Stimulated activated CD4-positive, alpha-beta T cell treated with anti-CD3 and anti-CD28 coated beads, Interleukin-15, amount 100 ng/mL, for 1 hour (primary cell): ENCODE data around the gene PACS2.

Source experiments
- DNase-seq, 2 donors: peaks; one replicate each; pipeline ENCODE4 v3.0.0-alpha.2; 2020; ENCODE audit warnings: low read depth in 1 of 2, low spot score in 1 of 2

PACS2 gene

DNA sequence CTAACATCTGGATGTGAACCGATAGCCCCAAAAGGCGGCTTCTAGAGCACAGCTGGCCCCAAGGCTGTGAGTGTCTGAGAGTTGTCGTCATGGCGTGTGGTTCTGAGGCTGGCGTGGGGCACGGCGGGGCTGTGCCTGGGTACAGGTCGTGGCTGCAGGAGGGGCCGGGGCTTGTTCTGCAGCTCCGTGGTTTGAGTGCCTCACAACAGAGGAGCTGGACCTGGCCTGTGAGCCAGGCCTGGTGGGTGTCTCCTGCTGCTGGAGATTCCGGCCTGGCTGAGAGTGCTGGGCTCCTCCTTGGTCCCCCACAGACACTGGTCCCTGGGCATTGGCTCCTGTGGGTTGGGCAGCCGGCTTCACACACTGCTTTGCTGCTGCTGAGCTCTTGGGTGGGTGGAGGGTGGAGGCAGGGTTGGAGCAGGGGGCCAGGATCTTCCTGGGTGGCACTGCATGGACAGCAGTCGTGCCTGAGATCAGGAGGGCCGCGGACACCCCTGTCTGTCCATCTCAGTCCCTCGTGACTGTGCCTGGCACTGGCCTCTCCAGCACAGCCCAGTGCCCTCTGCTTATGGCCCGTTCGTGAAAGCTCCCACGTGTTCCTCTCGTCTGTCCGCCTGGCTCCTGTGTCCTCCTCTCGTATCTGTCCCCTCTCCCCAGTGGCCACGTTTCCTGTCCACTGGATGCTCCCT is 52.0 kb downstream of the PACS2 start:
- DNase-seq: no peak

GRCh38 chr14:105367116-105368031 is 52.8 kb downstream of the PACS2 start:
- no peak for DNase-seq

- no peak for DNase-seq
These were observed 53.5 kb downstream of the PACS2 start for GRCh38 chr14:105368032-105368417.

GRCh38 chr14:105368426-105368825 is 53.9 kb downstream of the PACS2 start:
- no peak for DNase-seq

- DNase-seq: no peak
These were observed 54.5 kb downstream of the PACS2 start for GRCh38 chr14:105368910-105369652.

- DNase-seq: no peak
These were observed 55.1 kb downstream of the PACS2 start for GRCh38 chr14:105369653-105370040.

DNA sequence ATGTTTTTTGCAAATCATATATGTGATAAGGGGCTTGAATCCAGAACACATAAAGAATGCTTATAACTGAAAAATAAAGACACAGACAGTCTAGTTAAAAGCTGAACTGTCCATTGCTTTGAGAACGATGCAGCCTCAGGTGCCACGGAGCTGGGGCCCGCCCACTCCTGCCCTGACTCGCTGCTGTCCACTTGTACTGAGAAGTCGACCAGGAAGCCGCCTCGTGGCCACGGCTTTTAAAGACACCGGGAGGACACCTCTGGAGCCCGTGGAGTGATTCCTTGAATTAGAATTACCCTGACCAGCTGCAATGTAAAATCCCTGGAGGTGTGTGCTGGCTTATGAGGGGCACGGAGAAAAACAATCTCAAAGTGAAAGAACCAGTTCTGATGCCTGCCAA is 59.8 kb downstream of the PACS2 start:
- DNase-seq: no peak

DNA sequence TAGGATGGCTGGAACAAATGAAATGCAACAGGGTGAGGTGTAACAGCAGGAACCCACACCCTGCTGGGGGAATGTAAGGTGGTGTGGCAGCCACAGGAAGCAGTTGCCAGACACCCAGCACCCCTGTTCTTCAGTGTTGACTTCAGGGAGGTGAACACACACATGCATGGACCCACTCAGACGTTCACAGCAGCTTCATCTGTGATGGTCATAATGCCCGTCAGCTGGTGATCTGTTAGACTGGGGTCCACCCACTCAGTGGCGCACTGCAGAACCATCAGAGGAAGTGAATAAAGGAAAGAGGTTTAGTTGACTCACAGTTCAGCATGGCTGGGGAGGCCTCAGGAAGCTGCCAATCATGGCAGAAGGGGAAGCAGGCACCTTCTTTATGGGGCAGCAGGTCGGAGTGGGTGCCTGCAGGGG is 61.1 kb downstream of the PACS2 start:
- no peak for DNase-seq

DNA sequence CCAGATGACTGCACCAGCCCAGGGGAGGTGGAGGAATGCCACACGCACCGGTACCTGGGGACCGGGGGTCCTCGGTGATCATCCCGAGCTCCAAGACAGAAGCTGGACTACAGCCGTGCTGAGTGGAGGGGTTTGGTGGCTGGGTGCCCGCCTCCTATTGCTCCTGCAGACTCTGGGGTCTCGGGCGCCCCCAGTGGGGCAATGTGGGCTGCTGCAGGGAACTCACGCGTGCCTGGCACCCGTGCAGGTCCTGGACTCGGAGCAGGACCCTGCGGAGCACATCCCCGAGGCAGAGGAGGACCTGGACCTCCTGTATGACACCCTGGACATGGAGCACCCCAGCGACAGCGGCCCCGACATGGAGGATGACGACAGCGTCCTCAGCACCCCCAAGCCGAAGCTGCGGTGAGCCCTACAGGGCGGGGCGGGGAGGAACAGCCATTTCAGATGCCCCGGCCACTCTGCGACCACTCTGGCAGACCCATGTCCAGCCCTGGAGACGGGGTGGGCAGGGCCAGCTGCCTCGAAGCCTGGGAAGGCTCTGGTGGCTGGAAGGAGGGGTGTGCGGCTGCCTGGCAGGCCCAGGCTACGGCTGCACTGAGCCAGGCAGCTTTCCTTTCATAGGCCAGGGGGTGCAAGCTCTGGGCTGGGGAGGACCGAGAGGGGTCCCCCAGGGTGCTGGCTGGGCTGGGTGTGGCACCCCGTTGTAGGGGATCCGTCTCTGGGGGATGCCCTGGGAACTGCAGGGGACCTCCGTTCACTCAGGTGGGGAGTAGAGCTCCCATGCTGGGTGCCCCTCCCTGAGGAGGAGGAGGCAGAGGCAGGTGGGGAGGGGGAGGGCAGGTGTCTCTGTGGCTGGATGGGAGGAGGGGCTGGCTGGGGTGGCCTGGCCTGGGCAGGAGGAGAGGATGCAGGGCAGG is 62.2 kb downstream of the PACS2 start:
- DNase-seq: no peak

GRCh38 chr14:105377555-105378182 is 63.1 kb downstream of the PACS2 start:
- no peak for DNase-seq

- no peak for DNase-seq
These were observed 63.7 kb downstream of the PACS2 start for GRCh38 chr14:105378199-105378598.

- DNase-seq: no peak
These were observed 64.5 kb downstream of the PACS2 start for GRCh38 chr14:105378873-105379685.

- no peak for DNase-seq
These were observed 65.4 kb downstream of the PACS2 start for GRCh38 chr14:105379946-105380345.

- DNase-seq: no peak
These were observed 66.2 kb downstream of the PACS2 start for GRCh38 chr14:105380756-105381155.

GRCh38 chr14:105381446-105382342 is 67.1 kb downstream of the PACS2 start:
- no peak for DNase-seq

- no peak for DNase-seq
These were observed 68.0 kb downstream of the PACS2 start for GRCh38 chr14:105382343-105383082.

DNA sequence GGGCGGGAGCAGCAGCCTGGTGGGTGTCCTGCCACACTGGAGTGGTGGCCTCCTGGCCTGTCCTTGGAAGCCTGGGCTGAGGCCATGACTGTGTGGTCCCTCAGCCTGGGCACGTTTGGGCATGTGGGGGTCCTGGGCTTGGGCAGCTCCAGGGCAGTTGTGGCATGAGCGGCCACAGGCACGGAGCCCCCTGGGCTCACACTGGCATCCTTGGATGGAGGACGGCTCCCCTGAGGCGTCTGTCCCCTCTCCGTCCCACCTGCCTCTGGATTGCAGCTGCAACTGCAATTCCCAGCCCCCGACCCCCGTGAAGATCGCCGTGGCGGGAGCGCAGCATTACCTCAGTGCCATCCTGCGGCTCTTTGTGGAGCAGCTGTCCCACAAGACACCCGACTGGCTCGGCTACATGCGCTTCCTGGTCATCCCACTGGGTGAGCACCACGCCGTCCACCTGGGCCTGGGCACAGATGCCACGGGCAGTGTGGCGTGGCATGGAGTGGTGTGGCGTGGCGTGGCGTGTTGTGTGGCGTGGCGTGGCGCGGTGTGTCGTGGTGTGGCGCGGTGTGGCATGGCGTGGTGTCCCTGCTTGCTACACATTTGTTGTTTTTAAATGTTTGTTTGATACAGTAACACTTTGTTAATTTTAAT is 68.7 kb downstream of the PACS2 start:
- no peak for DNase-seq
